Type B pancreatic cell (in vitro differentiated cells): ENCODE data around the gene RPS6KA2. TPM values are rescaled to one million over a fixed set of nuclear protein-coding genes. Genes with fewer than 3 reads are reported as not detected.
"Not testable (repeated sequence)": the region's sequence is repeated elsewhere in the genome, so short reads cannot be mapped to it uniquely, and the experiment has no call there.

Experiments
- DNase-seq: peaks from one replicate; pipeline ENCODE4 v3.0.0; 2021; ENCODE audit warnings: mixed read lengths; ENCODE audit not compliant: unreplicated experiment; ENCODE audit errors: extremely low spot score
- H3K27ac Mint-ChIP-seq: 2 replicates; pipeline ENCODE4 v1.8.0; 2021; ENCODE audit warnings: mild to moderate bottlenecking, mixed read lengths
- H3K27me3 Mint-ChIP-seq: 2 replicates; pipeline ENCODE4 v1.8.0; 2021; ENCODE audit warnings: mixed read lengths
- H3K36me3 Mint-ChIP-seq: 2 replicates; pipeline ENCODE4 v1.8.0; 2021; ENCODE audit warnings: mixed read lengths
- H3K4me1 Mint-ChIP-seq: one replicate; pipeline ENCODE4 v1.8.0; 2021; ENCODE audit warnings: mixed read lengths; ENCODE audit not compliant: unreplicated experiment
- H3K4me3 Mint-ChIP-seq: 2 replicates; pipeline ENCODE4 v1.8.0; 2021; ENCODE audit warnings: mild to moderate bottlenecking, mixed read lengths
- H3K9me3 Mint-ChIP-seq: 2 replicates; pipeline ENCODE4 v1.8.0; 2021; ENCODE audit warnings: mixed read lengths
- total RNA-seq: library from RNA; stranded (reverse); gene quantifications from 2 replicates; pipeline ENCODE4 v1.2.1, GENCODE V29; 2021; ENCODE audit warnings: low replicate concordance
- TF ChIP-seq, protein P1 (sequence below): fragments of 200-600 bp; sonication (generic); conservative IDR thresholded peaks from 2 replicates; pipeline ENCODE4 v1.5.0; 2021; ENCODE audit warnings: antibody characterized with exemption, mild to moderate bottlenecking

RPS6KA2 gene
- total RNA-seq, 1 donor from 2014 or later = 23.8 TPM

DNA sequence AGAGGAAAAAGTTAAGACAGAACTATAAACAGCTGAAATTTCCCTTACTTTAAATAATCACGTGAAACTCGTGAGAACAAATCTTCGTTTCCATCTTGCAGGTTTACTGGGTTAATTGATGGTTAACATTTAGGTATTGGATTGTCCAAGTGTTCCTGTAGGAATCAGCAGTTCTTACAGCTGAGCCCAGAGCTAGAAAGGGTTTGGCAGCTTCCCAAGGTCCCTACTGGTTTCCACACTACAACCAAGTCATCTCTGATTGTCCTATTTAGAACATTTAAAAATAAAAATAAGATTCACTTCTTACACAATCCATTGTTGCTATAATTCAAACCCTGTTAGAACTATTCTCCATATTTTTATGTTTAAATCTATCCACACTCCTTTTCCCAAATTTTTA lies 260.1 kb downstream of the RPS6KA2 start:
- H3K36me3 Mint-ChIP-seq = peaks cover 15% of the 10 kb centered on the region

GRCh38 chr6:166365806-166366205 lies 261.2 kb downstream of the RPS6KA2 start:
- no peak overlapping the region for H3K27ac Mint-ChIP-seq
- peaks cover 15% of the 10 kb centered on the region for H3K36me3 Mint-ChIP-seq
- H3K9me3 Mint-ChIP-seq = no peaks in the 10 kb centered on the region
- H3K27me3 Mint-ChIP-seq = no peaks in the 10 kb centered on the region
- H3K4me3 Mint-ChIP-seq = no peak overlapping the region
- TF ChIP-seq, protein P1, sequence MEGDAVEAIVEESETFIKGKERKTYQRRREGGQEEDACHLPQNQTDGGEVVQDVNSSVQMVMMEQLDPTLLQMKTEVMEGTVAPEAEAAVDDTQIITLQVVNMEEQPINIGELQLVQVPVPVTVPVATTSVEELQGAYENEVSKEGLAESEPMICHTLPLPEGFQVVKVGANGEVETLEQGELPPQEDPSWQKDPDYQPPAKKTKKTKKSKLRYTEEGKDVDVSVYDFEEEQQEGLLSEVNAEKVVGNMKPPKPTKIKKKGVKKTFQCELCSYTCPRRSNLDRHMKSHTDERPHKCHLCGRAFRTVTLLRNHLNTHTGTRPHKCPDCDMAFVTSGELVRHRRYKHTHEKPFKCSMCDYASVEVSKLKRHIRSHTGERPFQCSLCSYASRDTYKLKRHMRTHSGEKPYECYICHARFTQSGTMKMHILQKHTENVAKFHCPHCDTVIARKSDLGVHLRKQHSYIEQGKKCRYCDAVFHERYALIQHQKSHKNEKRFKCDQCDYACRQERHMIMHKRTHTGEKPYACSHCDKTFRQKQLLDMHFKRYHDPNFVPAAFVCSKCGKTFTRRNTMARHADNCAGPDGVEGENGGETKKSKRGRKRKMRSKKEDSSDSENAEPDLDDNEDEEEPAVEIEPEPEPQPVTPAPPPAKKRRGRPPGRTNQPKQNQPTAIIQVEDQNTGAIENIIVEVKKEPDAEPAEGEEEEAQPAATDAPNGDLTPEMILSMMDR = no peak
- no peak for DNase-seq
- no peaks in the 10 kb centered on the region for H3K4me1 Mint-ChIP-seq

More for the DNA sequence above, 260.1 kb downstream of the RPS6KA2 start:
- Mint-ChIP-seq H3K27me3 (no peaks in the 10 kb centered on the region), H3K4me1 (no peaks in the 10 kb centered on the region), H3K4me3 (no peak overlapping the region), H3K9me3 (no peaks in the 10 kb centered on the region), H3K27ac (no peak overlapping the region)
- DNase-seq = no peak
- TF ChIP-seq, protein P1 = no peak

DNA sequence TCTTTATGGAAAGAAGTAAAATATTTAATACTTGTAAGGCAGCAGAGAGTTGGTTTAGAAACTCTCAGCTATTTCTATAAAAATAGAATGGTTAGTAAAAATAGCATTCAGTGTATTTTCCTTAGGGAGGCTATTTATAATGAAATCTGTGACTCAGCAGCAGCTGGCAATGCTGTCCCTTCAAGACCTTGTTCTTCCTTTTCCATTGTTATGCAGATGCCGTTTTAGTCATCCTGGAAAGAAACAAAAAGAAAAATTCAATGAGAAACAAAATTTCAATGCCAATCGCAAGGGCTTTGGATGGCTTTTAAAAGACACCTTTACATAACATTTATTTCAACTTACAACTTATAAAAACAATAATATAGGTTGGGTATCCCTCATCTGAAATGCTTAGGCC lies 261.8 kb downstream of the RPS6KA2 start:
- Mint-ChIP-seq H3K27me3 (no peaks in the 10 kb centered on the region), H3K36me3 (peaks cover 15% of the 10 kb centered on the region), H3K27ac (no peak overlapping the region), H3K9me3 (no peaks in the 10 kb centered on the region), H3K4me1 (no peaks in the 10 kb centered on the region), H3K4me3 (no peak overlapping the region)
- TF ChIP-seq, protein P1 = no peak
- no peak for DNase-seq

DNA sequence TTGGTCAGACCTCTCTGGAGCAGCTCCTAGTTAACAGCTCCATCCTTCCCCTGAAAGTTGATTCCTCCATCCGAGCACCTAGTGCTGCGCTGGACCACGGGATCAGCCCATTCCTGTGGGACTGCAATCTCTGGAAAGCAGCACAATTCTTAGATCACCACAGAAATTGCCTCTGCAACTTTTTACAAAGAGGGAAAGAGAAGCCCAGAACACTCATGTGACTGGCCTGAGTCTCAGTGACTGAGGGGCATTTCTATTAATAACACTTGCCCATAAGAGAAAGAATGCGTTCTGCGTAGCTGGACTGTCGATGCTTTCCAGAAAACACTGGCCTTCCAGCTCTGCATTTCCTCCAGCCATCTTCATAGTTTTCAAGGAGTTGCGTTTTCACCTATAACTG lies 262.6 kb downstream of the RPS6KA2 start:
- Mint-ChIP-seq H3K27me3 (peaks cover 5% of the 10 kb centered on the region), H3K27ac (no peak overlapping the region), H3K4me1 (no peaks in the 10 kb centered on the region), H3K36me3 (peaks cover 15% of the 10 kb centered on the region), H3K4me3 (no peak overlapping the region), H3K9me3 (no peaks in the 10 kb centered on the region)
- TF ChIP-seq, protein P1 = no peak
- no peak for DNase-seq

- DNase-seq, H3K4me3 Mint-ChIP-seq, H3K4me1 Mint-ChIP-seq, H3K9me3 Mint-ChIP-seq, H3K36me3 Mint-ChIP-seq, H3K27ac Mint-ChIP-seq: not testable (repeated sequence)
- H3K27me3 Mint-ChIP-seq = peaks cover 16% of the 10 kb centered on the region
These were observed 264.6 kb downstream of the RPS6KA2 start for GRCh38 chr6:166362427-166362826.

DNA sequence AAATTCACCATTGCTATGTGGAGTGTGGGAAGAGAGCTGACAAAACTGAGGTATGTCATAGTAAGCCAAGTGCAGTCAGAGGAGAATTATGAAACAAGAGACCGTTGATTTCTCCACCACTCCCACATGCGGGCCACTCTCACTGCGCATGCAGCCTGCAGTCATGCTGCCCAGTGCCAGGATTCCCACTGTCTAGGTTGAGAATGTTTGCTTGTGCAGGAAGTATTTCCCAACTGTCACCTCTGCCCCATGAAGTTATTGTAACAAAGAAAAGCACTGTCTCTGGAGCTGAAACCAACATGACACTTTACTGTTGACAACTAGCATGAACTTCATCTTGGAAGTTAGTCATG lies 266.0 kb downstream of the RPS6KA2 start:
- H3K4me1 Mint-ChIP-seq = no peaks in the 10 kb centered on the region
- TF ChIP-seq, protein P1 = no peak
- no peak overlapping the region for H3K27ac Mint-ChIP-seq
- H3K27me3 Mint-ChIP-seq = peaks cover 19% of the 10 kb centered on the region
- H3K36me3 Mint-ChIP-seq = peaks cover 10% of the 10 kb centered on the region
- H3K9me3 Mint-ChIP-seq = no peaks in the 10 kb centered on the region
- H3K4me3 Mint-ChIP-seq = no peak overlapping the region
- DNase-seq = no peak
